ENCODE measurements around the gene RTTN.
"Not testable (repeated sequence)": the region's sequence is repeated elsewhere in the genome, so short reads cannot be mapped to it uniquely, and the experiment has no call there.

Gene RTTN

GRCh38 chr18:70154591-70155194 is 50.8 kb downstream of the RTTN start:
- FAIRE-seq (no peak), DNase-seq (ENCODE audit: insufficient read length, low spot score) (peak; percentile 14)

- DNase-seq (ENCODE audit: insufficient read length, low spot score): no peak
These were observed 53.9 kb downstream of the RTTN start for GRCh38 chr18:70151614-70152013.

GRCh38 chr18:70149616-70150301 is 55.7 kb downstream of the RTTN start:
- DNase-seq (ENCODE audit: insufficient read length, low spot score) (no peak), FAIRE-seq (no peak)

More at GRCh38 chr18:70151614-70152013, 53.9 kb downstream of the RTTN start:
- no peak for FAIRE-seq

GRCh38 chr18:70149156-70149555 is 56.3 kb downstream of the RTTN start:
- DNase-seq (ENCODE audit: insufficient read length, low spot score): no peak
- FAIRE-seq: no peak

GRCh38 chr18:70148039-70148938 is 57.2 kb downstream of the RTTN start:
- DNase-seq (ENCODE audit: insufficient read length, low spot score): no peak
- FAIRE-seq: no peak

- no peak for FAIRE-seq
- DNase-seq (ENCODE audit: insufficient read length, low spot score): no peak
These were observed 59.3 kb downstream of the RTTN start for GRCh38 chr18:70146174-70146573.

GRCh38 chr18:70142001-70142400 is 63.5 kb downstream of the RTTN start:
- FAIRE-seq (no peak), DNase-seq (ENCODE audit: insufficient read length, low spot score) (no peak)

GRCh38 chr18:70139138-70139537 is 66.3 kb downstream of the RTTN start:
- DNase-seq (ENCODE audit: insufficient read length, low spot score) (no peak), FAIRE-seq (no peak)

- no peak for FAIRE-seq
These were observed 69.9 kb downstream of the RTTN start for GRCh38 chr18:70135604-70136003.

GRCh38 chr18:70132999-70133398 is 72.5 kb downstream of the RTTN start:
- peak; percentile 1 for DNase-seq (ENCODE audit: insufficient read length, low spot score)
- no peak for FAIRE-seq

More at GRCh38 chr18:70135604-70136003, 69.9 kb downstream of the RTTN start:
- DNase-seq (ENCODE audit: insufficient read length, low spot score): no peak

GRCh38 chr18:70128271-70128670 is 77.2 kb downstream of the RTTN start:
- FAIRE-seq (no peak), DNase-seq (ENCODE audit: insufficient read length, low spot score) (no peak)

GRCh38 chr18:70127359-70127758 is 78.1 kb downstream of the RTTN start:
- no peak for FAIRE-seq

GRCh38 chr18:70126832-70127231 is 78.7 kb downstream of the RTTN start:
- FAIRE-seq (no peak), DNase-seq (ENCODE audit: insufficient read length, low spot score) (no peak)

More at GRCh38 chr18:70127359-70127758, 78.1 kb downstream of the RTTN start:
- DNase-seq (ENCODE audit: insufficient read length, low spot score): no peak

- DNase-seq (ENCODE audit: insufficient read length, low spot score): no peak
- FAIRE-seq: no peak
These were observed 81.3 kb downstream of the RTTN start for GRCh38 chr18:70124139-70124538.

- FAIRE-seq: no peak
- DNase-seq (ENCODE audit: insufficient read length, low spot score): no peak
These were observed 83.6 kb downstream of the RTTN start for GRCh38 chr18:70121842-70122241.

- DNase-seq (ENCODE audit: insufficient read length, low spot score): no peak
- no peak for FAIRE-seq
These were observed 88.5 kb downstream of the RTTN start for GRCh38 chr18:70116949-70117348.

- no peak for FAIRE-seq
- no peak for DNase-seq (ENCODE audit: insufficient read length, low spot score)
These were observed 92.0 kb downstream of the RTTN start for GRCh38 chr18:70113511-70113910.

GRCh38 chr18:70110678-70111077 is 94.8 kb downstream of the RTTN start:
- FAIRE-seq: no peak

GRCh38 chr18:70107091-70107490 is 98.4 kb downstream of the RTTN start:
- FAIRE-seq (no peak), DNase-seq (ENCODE audit: insufficient read length, low spot score) (no peak)

More at GRCh38 chr18:70110678-70111077, 94.8 kb downstream of the RTTN start:
- no peak for DNase-seq (ENCODE audit: insufficient read length, low spot score)

- DNase-seq (ENCODE audit: insufficient read length, low spot score); FAIRE-seq: not testable (repeated sequence)
These were observed 102.6 kb downstream of the RTTN start for GRCh38 chr18:70102854-70103253.

GRCh38 chr18:70089858-70090257 is 115.6 kb downstream of the RTTN start:
- FAIRE-seq (no peak), DNase-seq (ENCODE audit: insufficient read length, low spot score) (no peak)
